ENCODE results near the gene YWHAE.

The YWHAE gene

GRCh38 chr17:1351971-1352370, 48.1 kb downstream of the YWHAE start:
- Histone ChIP-seq H3K27ac (no peak overlapping the region), H3K4me2 (no peak overlapping the region), H4K20me1 (ENCODE audit: insufficient read depth) (peaks cover 7% of the 10 kb centered on the region; the same call in 1 of the 2 replicates), H3K79me2 (ENCODE audit: insufficient read depth, low read depth) (peaks cover 68% of the 10 kb centered on the region), H3K36me3 (ENCODE audit: insufficient read depth) (no peaks in the 10 kb centered on the region; the same call in 1 of the 2 replicates), H2AFZ (ENCODE audit: low read depth) (no peak overlapping the region), H3K4me3 (IDR thresholded peaks at IDR 0.05; ENCODE audit: insufficient read depth, low read depth, low read length) (no peak overlapping the region), H3K27me3 (ENCODE audit: insufficient read depth, low read depth) (no peaks in the 10 kb centered on the region), H3K4me1 (ENCODE audit: low read depth, poor library complexity, severe bottlenecking) (no peaks in the 10 kb centered on the region), H3K9ac (no peak overlapping the region)
- TF ChIP-seq CTCF (conservative IDR thresholded peaks at IDR 0.05; ENCODE audit: low read depth, low read length): no peak

- H3K36me3 ChIP-seq (ENCODE audit: insufficient read depth): no peaks in the 10 kb centered on the region; the same call in 1 of the 2 replicates
- peaks cover 66% of the 10 kb centered on the region for H3K79me2 ChIP-seq (ENCODE audit: insufficient read depth, low read depth)
- H3K4me1 ChIP-seq (ENCODE audit: low read depth, poor library complexity, severe bottlenecking): no peaks in the 10 kb centered on the region
- TF ChIP-seq CTCF (conservative IDR thresholded peaks at IDR 0.05; ENCODE audit: low read depth, low read length): no peak
- H3K4me2 ChIP-seq: no peak overlapping the region
- peaks cover 12% of the 10 kb centered on the region; the same call in 1 of the 2 replicates for H4K20me1 ChIP-seq (ENCODE audit: insufficient read depth)
- no peak overlapping the region for H3K27ac ChIP-seq
- H3K27me3 ChIP-seq (ENCODE audit: insufficient read depth, low read depth): no peaks in the 10 kb centered on the region
- H2AFZ ChIP-seq (ENCODE audit: low read depth): no peak overlapping the region
- H3K9ac ChIP-seq: no peak overlapping the region
- H3K4me3 ChIP-seq (IDR thresholded peaks at IDR 0.05; ENCODE audit: insufficient read depth, low read depth, low read length): no peak overlapping the region
These were observed 48.7 kb downstream of the YWHAE start for GRCh38 chr17:1351275-1351674.

GRCh38 chr17:1347589-1348323, 52.3 kb downstream of the YWHAE start:
- H3K36me3 ChIP-seq (ENCODE audit: insufficient read depth): no peaks in the 10 kb centered on the region; the same call in 1 of the 2 replicates
- no peak overlapping the region for H3K4me2 ChIP-seq
- H2AFZ ChIP-seq (ENCODE audit: low read depth): no peak overlapping the region
- H3K27ac ChIP-seq: no peak overlapping the region
- H4K20me1 ChIP-seq (ENCODE audit: insufficient read depth): peaks cover 15% of the 10 kb centered on the region; the same call in 1 of the 2 replicates
- no peak overlapping the region for H3K4me3 ChIP-seq (IDR thresholded peaks at IDR 0.05; ENCODE audit: insufficient read depth, low read depth, low read length)
- no peaks in the 10 kb centered on the region for H3K4me1 ChIP-seq (ENCODE audit: low read depth, poor library complexity, severe bottlenecking)
- H3K9ac ChIP-seq: no peak overlapping the region
- H3K27me3 ChIP-seq (ENCODE audit: insufficient read depth, low read depth): no peaks in the 10 kb centered on the region
- TF ChIP-seq CTCF (conservative IDR thresholded peaks at IDR 0.05; ENCODE audit: low read depth, low read length): no peak
- H3K79me2 ChIP-seq (ENCODE audit: insufficient read depth, low read depth): peaks cover 40% of the 10 kb centered on the region

GRCh38 chr17:1344521-1344920, 55.5 kb downstream of the YWHAE start:
- Histone ChIP-seq H2AFZ (ENCODE audit: low read depth) (no peak overlapping the region), H4K20me1 (ENCODE audit: insufficient read depth) (0 out of 2 replicates have a peak, but pooled peaks cover 15% of the 10 kb centered on the region), H3K4me1 (ENCODE audit: low read depth, poor library complexity, severe bottlenecking) (no peaks in the 10 kb centered on the region), H3K27me3 (ENCODE audit: insufficient read depth, low read depth) (no peaks in the 10 kb centered on the region), H3K4me3 (IDR thresholded peaks at IDR 0.05; ENCODE audit: insufficient read depth, low read depth, low read length) (no peak overlapping the region), H3K27ac (no peak overlapping the region), H3K36me3 (ENCODE audit: insufficient read depth) (no peaks in the 10 kb centered on the region; the same call in 1 of the 2 replicates), H3K4me2 (no peak overlapping the region), H3K79me2 (ENCODE audit: insufficient read depth, low read depth) (peaks cover 20% of the 10 kb centered on the region), H3K9ac (no peak overlapping the region)
- TF ChIP-seq CTCF (conservative IDR thresholded peaks at IDR 0.05; ENCODE audit: low read depth, low read length): no peak

All from KMS-11 (cell line).